CD4-positive, alpha-beta T cell treated with Interleukin-6 for 4 hours (primary cell): Measurements from ENCODE around the gene CD80.
"Not testable (repeated sequence)": the region's sequence is repeated elsewhere in the genome, so short reads cannot be mapped to it uniquely, and the experiment has no call there.

ENCODE experiments used
- DNase-seq: peaks from one replicate; pipeline ENCODE4 v3.0.0-alpha.2; 2020; ENCODE audit warnings: mixed read lengths

Gene CD80

DNA sequence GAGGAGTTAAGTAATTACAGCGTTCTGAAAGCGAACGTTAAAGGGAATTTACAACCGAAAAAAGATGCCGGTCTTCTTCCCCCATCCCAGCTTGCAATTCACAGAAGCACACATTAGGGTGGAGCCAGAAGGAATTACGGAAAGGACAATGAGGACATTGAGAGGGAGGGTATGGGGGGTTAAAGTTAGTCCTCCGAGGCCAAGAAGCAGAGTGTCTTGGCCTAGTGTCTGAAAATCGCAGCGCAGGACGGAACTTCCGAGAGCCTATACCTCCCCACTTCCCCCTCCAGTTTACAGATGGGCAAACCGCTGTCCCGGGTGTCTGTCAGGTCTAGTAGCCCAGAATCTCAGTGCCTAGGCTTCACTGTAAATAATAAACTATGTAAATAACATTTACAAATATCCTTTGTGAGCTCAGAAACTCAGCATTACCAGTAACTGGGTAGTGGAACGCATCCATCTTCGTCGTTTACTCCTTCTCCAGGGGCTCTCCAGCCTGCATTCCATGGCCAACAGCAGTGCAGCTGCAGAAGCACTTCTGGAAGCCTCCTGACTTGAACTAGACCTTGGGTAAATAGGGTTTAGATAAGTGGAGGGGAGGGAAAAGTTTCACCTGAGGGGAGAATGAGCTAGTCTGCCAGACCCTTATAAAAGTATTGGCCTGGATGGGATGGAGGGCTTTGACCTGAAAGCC, 20.8 kb upstream of the CD80 start:
- peak; percentile 27 for DNase-seq

GRCh38 chr3:119579366-119580066, 20.1 kb upstream of the CD80 start, which contains the start of gene ADPRH:
Gene ADPRH, plus strand, starts transcription at chr3:119579492. Its CDS starts 2,678 bp downstream, at chr3:119582170.
- DNase-seq: peak; percentile 47

DNA sequence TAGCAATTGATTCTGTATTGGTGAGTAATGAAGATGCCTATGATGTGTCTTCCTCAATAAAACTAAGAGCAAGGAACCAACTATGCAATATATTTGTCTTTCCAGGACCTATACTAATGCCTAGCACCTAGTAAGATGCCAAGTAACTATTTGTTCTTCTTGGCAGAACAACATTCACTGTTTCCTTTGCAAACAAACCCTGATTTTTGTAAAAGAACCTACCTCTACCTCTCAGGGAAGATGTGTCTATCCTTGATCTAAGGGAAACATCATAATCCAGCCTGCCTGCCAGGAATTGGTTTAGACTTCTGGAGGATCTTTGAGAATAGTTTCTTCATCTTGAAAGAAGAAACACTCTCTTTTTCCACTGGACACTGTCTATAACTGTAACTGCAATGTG, 16.1 kb upstream of the CD80 start:
- DNase-seq: no peak

- no peak for DNase-seq
Measured at GRCh38 chr3:119571688-119572087, 12.3 kb upstream of the CD80 start.

GRCh38 chr3:119571230-119571629, 11.8 kb upstream of the CD80 start:
- no peak for DNase-seq

DNA sequence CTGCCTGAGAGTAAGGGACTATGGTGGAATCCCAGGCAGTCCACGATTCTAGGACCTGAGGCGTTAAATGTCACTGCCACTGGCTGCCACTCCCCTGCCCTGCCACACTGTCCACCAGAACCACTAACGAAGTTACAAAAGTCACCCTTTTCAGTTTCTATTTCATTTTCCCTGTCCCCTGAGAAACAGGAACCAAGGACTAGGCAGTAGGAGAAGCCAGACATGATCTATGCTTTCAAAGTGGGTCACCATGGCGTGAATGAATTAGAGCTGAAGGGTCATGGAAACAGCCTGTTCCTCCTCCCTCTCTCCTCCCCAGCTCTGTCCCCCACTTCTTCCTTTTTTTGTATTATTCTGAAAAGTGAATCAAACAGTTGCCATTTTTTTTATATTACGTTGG, 10.8 kb upstream of the CD80 start:
- DNase-seq: no peak

GRCh38 chr3:119569156-119569555, 9.7 kb upstream of the CD80 start:
- no peak for DNase-seq

GRCh38 chr3:119563334-119563733, 3.9 kb upstream of the CD80 start:
- not testable (repeated sequence) for DNase-seq

DNA sequence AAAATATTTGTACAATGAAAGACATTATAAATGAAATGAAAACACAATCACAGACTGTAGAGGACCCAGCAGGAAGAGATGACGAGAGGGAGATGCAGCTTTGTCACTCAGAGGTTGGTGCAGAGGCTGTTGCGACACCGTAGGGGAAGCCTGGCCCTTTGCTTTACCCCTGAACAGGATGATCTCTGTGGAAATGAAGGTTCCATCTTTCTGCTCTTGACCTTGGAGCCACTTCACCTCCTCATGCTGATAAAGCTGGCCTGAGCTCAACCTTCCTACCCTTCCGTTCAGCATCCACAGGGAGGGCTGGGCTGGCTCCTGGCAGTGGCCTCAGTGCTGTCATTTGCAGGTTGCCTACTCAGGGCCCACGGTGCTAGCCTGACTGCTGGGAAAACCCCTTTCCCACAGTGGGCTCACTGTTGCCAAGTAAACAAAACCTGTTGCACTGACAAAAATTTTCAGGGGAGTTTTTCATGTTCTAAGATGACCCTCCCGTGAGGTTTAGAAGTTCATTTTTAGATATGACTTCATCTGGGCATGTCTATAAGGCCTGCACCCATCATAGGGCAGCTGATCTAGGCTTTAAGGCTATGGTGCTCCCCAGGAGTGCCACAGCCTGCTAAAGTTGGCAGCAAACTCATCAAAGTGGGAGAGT, 3.0 kb upstream of the CD80 start:
- DNase-seq: peak; percentile 6

DNA sequence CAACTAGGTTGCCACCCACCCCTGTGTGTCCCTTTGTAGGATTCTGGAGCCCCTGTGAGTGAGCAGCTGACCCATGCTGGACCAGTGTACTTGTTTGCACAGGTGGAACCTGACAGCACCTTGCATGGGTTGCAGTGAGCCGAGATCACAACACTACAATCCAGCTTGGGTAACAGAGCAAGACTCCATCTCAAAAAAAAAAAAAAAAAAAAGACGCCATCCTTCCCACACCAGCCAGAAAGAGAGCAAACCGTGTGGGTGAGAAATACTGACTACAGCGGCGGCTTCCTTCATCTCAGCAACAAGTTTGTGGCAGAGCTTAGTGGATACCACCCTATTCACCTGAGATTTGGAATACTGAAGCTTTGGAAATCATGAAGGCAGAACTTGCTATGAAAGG, 746 bp upstream of the CD80 start:
- no peak for DNase-seq

- DNase-seq: no peak
Measured at GRCh38 chr3:119558626-119559317, 642 bp downstream of the CD80 start.

DNA sequence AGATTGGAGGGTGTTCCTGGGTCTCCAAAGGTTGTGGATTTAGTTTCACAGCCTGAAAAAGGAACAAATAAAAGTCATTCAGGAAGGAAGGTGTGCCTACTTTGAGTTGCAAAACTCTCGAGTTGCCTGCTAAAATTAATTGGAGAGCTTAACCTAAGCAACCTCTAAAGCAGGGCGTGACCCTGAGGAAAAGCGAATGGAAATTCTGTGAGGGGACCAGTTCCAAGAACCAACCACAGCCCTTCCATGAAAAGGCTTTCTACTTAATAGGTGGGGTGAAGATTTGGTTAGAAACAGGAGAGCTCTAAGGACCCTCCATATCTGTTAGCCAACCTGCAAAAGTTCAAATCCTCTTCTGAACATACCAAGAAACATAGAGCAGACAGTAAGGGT, 1.5 kb downstream of the CD80 start:
- no peak for DNase-seq

- no peak for DNase-seq
Measured at GRCh38 chr3:119557192-119557876, 2.1 kb downstream of the CD80 start.

DNA sequence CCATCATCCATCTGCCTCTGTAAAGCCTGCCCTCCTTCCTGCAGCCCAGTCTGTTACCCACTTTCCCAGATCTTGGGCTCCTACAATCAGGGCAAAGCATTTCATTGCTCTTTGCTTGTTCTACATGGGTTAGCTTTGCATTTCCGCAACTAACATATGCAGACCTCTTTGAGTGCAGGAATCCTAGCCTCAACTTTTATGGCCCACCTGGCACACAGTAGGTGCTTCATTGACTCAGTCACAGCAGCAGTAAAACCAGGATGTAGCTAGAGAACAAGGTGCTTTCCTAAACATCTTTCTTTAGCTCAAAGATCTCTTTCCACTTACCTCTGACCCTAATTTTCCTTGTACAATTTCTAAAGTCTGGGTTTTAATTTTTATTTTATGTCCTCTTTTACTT, 3.5 kb downstream of the CD80 start:
- no peak for DNase-seq

DNA sequence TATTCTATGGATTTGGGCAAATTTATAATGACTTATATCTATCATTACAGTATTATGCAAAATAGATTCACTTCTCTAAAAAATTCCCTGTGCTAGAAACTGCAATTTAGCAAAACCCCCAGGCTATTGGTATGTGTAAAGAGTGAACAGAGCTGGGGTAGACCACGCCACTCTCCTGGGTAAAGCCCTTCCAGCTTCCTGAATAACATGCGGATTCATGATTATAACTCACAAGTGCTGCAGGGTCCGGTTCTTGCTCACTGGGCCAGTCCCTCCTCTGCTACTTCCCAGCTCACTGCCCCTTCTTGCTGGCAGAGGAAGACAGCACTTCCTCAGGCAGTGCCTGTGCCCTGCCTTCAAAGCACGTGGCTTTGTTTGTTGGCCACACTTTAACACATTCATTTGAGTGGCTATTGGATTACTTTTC, 4.1 kb downstream of the CD80 start:
- DNase-seq: no peak

GRCh38 chr3:119553823-119554415, 5.5 kb downstream of the CD80 start:
- no peak for DNase-seq

GRCh38 chr3:119552928-119553327, 6.5 kb downstream of the CD80 start:
- not testable (repeated sequence) for DNase-seq

DNA sequence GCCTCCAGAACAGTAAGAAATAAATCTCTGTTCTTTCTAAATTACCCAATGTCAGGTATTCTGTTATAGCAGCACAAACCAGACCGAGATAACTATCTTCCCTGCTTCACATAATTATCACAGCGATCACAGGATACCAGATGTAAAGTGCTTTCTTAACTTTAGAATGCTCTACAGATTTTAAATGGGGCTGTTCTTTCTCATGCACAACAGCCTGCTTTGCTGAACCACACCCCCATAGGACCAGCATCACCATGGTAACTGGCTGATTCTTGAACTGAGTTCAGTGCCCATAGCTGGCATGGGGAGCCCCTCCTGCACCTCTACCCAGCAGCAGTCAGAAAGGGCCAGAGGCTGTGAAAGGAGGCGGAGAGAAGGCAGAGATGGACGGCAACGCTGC, 7.8 kb downstream of the CD80 start:
- DNase-seq: no peak

DNA sequence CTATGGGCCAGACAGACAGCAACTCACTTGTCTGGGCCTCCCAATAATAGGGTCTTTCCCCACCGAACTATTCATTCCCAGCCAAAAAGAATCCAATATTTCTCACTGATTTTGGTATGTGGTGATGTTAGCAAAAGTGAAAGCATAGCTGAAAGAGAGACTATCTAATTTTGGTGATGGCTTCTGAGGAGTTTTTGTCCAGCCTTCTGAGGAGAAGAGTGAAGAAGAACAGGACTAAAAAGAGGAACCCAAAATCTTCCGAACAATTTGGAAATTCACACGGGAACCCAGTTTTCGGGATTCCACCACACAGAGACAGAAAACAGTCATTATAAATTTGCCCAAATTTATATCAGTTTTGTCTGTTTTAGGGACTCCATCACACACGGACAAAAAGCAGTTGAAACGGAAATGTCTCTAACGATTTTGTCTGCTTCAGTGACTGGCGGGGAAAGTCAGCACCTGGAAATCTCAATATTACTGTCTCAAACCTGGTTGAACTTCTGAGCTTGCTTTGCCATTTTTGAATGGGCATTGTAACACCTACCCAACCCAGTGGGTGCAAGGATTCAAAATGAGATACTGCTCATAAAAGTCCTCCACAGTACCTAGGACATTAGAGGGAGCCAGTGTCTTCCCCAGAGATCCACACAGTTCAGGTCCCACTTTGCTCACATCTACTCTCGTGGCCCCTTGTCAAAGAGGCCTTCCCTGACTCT, 9.1 kb downstream of the CD80 start:
- no peak for DNase-seq

DNA sequence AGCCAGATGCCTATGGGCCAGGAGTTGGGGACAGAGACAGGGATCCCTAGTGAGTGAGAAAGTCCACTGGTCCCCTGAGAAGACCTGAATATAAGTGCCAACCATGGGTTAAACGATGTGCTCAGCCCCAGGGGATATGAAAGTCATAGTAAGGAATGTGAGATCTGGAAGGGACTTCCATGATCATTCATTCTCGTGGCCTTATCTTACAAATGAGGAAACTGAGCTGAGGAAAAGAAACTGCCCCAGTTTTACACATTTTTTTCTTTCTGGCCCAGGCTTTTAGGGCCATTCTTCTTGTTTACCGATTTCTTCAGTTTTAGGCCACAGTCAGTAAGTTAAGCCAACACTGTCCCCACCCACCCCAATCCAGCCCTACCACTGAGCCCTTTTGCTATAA, 11.1 kb downstream of the CD80 start:
- no peak for DNase-seq

GRCh38 chr3:119547227-119547626, 12.2 kb downstream of the CD80 start:
- no peak for DNase-seq

- no peak for DNase-seq
Measured at GRCh38 chr3:119543147-119543546, 16.3 kb downstream of the CD80 start.
